Activated T-cell treated with anti-CD3 and anti-CD28 coated beads, Interleukin-2, amount 50 U/mL, for 4 hours (primary cell): ENCODE data around the gene TM7SF3. TPM values are rescaled to one million over a fixed set of nuclear protein-coding genes. Genes with fewer than 3 reads are reported as not detected.
"Not testable (repeated sequence)": the region's sequence is repeated elsewhere in the genome, so short reads cannot be mapped to it uniquely, and the experiment has no call there.

ENCODE experiments used
- ATAC-seq, 2 donors: fragments of 200-7000 bp; cut with Tn5 transposase; one replicate each; pipeline ENCODE4 v1.10.0; 2021
- DNase-seq: peaks from one replicate; pipeline ENCODE4 v3.0.0-alpha.2; 2020
- H3K27me3 Mint-ChIP-seq: one replicate; pipeline ENCODE4 v1.8.0; 2021; ENCODE audit warnings: low read depth, mixed read lengths
- H3K36me3 Mint-ChIP-seq: one replicate; pipeline ENCODE4 v1.8.0; 2022; ENCODE audit warnings: mixed read lengths; ENCODE audit not compliant: insufficient read depth
- H3K4me1 Mint-ChIP-seq: one replicate; pipeline ENCODE4 v1.8.0; 2021; ENCODE audit warnings: low read depth, mixed read lengths
- H3K4me3 Mint-ChIP-seq: one replicate; pipeline ENCODE4 v1.8.0; 2021; ENCODE audit warnings: mild to moderate bottlenecking, moderate library complexity, mixed read lengths
- H3K9me3 Mint-ChIP-seq: one replicate; pipeline ENCODE4 v1.8.0; 2021; ENCODE audit warnings: mixed read lengths
- total RNA-seq, 3 donors: library from RNA; stranded (reverse); gene quantifications; one replicate each; pipeline ENCODE4 v1.2.1, GENCODE V29; 2021

TM7SF3 gene
- total RNA-seq, 3 donors from 2014 or later, result 21.1 to 22.9 (median 21.6) TPM

DNA sequence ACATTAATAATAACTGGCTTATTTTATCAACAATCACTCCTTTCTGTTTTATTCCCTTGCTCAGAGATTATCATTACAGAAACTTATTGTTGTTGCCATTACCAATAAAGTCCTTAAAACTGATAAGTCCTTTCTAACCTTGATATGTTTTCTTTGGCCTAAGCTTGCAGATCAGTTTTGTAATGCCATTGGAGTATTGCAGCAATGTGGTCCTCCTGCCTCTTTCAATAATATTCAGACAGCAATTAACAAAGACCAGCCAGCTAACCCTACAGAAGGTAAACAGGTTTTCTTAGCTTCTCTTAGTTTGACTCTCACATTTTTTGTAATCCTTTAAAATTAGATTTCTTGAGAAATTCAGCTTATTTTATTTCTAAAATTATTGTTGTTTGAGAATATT is 12.1 kb upstream of the TM7SF3 start:
- ATAC-seq (no peak), DNase-seq (no peak)
- Mint-ChIP-seq H3K9me3 (no peaks in the 10 kb centered on the region), H3K4me1 (peaks cover 40% of the 10 kb centered on the region), H3K36me3 (peaks cover 32% of the 10 kb centered on the region), H3K4me3 (no peak overlapping the region), H3K27me3 (no peaks in the 10 kb centered on the region)

DNA sequence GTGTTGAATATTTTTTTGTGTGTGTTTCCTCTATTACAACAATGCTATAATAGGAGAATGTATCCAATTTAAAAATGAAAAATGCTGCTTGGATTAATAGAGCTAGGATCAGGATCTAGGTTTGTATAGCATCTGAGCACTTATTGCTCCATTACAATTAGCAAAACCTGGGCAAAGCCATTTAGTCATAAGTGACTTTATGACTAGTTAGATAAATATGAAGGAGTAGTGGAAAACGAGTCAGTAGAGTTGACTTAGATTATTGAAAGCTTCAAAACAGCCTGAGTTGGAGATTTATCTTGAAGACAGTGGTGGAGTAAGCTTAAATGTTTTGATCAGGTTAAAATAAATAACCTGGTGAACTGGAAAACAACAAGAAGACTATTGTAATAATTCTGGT is 10.9 kb upstream of the TM7SF3 start:
- DNase-seq (no peak), ATAC-seq (no peak)
- peaks cover 28% of the 10 kb centered on the region for H3K36me3 Mint-ChIP-seq
- no peak overlapping the region for H3K4me3 Mint-ChIP-seq
- H3K27me3 Mint-ChIP-seq, result no peaks in the 10 kb centered on the region
- H3K4me1 Mint-ChIP-seq, result peaks cover 40% of the 10 kb centered on the region
- H3K9me3 Mint-ChIP-seq, result no peaks in the 10 kb centered on the region

DNA sequence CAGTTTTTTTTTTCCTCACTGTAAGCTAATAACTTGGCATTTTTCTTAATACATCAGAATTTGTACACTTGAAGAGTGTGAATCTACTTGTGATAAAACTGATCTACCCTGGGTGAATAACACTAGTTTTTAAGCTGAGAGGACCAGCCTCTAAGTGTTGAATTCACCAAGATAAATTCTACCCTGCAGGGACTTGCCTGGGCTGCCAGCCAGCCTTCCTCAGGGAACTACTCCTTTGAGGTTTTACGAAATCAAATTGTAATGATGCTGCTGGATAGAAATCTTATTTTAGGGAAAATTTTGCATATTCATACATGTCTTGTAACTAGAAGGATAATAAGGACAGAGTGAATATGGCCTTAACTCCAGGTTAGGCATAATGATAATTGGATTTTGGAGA is 10.1 kb upstream of the TM7SF3 start:
- Mint-ChIP-seq H3K27me3 (no peaks in the 10 kb centered on the region), H3K36me3 (peaks cover 23% of the 10 kb centered on the region), H3K9me3 (no peaks in the 10 kb centered on the region), H3K4me1 (peaks cover 40% of the 10 kb centered on the region), H3K4me3 (peak overlapping the region; percentile 97)
- DNase-seq (no peak), ATAC-seq (no peak)

DNA sequence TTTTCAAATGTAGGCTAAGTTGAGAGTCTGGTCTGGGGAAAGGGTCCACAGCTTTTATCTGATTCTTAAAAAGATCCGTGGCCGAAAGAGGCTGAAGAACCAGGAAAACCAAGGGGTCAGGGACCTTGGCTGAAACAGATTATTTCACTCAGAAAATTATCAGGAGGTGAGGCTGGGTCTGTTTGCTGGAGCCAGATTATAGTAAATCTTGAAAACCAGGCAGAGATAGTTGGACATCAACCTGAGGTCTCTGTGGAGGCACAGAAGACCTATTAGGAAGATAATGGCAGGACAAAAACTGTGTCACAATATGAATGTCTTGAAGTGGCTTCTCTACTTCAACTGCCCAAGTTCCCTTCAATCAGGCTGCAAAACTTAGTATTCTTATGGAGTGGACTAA is 6.6 kb upstream of the TM7SF3 start:
- Mint-ChIP-seq H3K4me1 (peaks cover 35% of the 10 kb centered on the region), H3K27me3 (no peaks in the 10 kb centered on the region), H3K9me3 (no peaks in the 10 kb centered on the region), H3K36me3 (peaks cover 6% of the 10 kb centered on the region), H3K4me3 (peak overlapping the region; percentile 29)
- ATAC-seq, result no peak
- DNase-seq, result no peak

DNA sequence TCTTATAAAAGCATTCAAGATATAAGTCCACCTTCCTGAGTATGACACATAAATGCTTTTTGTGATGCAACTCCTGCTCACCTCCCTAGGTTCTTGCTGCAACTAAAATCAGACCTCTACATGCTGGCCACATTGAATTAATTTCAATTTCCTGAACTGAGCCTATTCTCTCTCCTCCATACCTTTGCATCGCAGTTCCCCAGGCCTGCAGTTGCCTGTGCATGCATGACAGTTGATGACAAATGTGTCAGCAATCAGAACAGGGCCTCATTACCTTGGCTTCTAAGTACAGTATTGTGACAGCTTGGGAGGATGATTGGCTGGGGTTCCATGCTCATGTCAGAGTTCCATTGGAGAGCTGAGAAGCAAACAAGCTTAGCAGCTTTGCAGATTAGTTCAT is 3.9 kb upstream of the TM7SF3 start:
- ATAC-seq, result no peak
- H3K9me3 Mint-ChIP-seq, result no peaks in the 10 kb centered on the region
- H3K4me1 Mint-ChIP-seq, result peaks cover 29% of the 10 kb centered on the region
- H3K27me3 Mint-ChIP-seq, result no peaks in the 10 kb centered on the region
- no peak for DNase-seq
- no peak overlapping the region for H3K4me3 Mint-ChIP-seq
- H3K36me3 Mint-ChIP-seq, result peaks cover 2% of the 10 kb centered on the region

DNA sequence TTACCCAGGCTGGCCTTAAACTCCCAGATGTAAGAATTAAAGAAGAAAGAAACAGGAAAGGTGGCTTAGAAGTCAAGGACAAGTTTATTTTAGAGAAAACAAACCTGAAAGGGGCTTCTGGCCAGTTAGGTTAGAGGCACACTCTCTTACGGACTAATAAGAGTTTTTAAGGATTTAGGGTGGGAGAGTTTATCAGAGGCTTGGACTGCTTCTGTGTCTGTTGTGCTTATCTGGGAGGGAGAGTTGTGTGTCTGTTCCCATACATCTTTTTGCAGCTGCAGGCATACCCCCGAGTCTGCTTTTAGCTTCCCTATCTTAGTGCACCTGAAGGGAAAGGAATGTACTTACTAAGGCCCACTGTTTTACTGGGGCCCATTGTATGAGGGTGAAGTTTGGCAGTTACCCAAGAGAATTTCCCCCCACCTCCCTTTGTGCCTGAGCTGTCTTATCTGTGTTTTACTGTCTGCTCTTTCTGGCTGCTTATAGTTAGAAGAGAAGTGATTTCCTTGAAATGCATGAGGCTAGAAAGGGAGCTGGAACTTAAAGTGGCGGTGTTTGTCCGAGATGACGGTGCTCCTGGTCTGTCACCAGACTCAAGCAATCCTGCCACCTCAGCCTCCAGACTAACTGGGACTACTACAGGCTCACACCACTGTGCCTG is 3.1 kb upstream of the TM7SF3 start:
- H3K27me3 Mint-ChIP-seq, DNase-seq, H3K9me3 Mint-ChIP-seq, H3K36me3 Mint-ChIP-seq, H3K4me3 Mint-ChIP-seq, ATAC-seq: not testable (repeated sequence)
- H3K4me1 Mint-ChIP-seq, result peaks cover 26% of the 10 kb centered on the region

DNA sequence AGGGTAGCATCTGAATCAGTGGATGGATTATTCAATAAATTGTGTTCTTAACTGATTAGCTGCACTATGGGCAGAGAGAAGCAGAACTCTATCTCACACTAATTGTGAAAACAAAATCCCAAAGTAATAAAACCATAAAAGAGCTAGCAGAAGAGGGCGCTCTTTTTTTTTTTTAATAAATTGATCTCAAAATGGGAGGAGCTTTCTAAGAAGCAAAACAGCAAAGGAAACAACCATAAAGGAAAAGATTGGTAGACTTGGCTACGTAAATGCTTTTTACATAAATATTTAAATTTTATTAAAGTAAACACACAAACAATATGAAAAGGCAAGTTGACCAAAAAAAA is 1.5 kb upstream of the TM7SF3 start:
- H3K36me3 Mint-ChIP-seq, result peaks cover 4% of the 10 kb centered on the region
- H3K27me3 Mint-ChIP-seq, result no peaks in the 10 kb centered on the region
- H3K9me3 Mint-ChIP-seq, result no peaks in the 10 kb centered on the region
- no peak overlapping the region for H3K4me3 Mint-ChIP-seq
- DNase-seq (no peak), ATAC-seq (no peak)
- peaks cover 36% of the 10 kb centered on the region for H3K4me1 Mint-ChIP-seq

DNA sequence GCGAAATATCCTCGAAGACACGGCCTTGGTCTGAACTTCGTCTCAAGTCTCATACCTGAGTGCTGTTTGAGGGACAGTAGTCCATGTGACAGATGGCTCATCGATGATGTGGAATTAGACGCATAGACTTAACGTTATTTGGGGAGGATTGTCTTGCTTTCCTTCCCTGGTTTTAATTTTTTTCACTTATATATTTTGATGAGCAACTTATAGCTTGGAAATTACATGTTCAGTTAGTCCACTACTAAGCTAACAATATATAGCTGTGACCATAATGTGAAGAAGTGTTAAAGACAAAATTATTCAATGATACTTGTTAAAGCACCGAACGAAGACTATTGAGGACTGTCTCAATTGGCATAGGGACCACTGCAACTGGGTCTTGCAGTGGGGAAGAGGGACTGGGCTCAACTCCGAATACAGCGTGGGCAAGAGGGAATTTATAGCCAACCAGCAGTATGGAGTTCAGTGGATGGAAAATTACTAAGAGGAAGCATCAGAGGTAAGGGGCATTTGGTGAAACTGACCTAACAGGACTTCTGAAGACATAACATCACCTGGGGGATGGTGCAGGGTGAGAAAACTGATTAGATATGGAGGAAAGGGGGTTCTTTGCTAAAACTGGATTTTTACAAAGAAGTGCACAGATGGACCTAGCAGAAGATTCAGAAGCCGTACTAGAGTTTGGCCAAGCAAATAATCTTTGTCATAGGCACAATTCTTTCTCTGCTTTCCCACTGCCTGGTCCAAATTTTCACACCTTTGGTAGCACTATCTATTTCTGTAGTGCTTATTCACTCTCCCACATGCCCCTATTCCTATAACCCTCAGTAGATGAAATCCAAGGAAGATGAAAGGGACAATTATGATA is 910 bp upstream of the TM7SF3 start:
- DNase-seq (no peak), ATAC-seq (no peak)
- H3K4me3 Mint-ChIP-seq, result peak overlapping the region; percentile 90
- no peaks in the 10 kb centered on the region for H3K27me3 Mint-ChIP-seq
- H3K36me3 Mint-ChIP-seq, result peaks cover 7% of the 10 kb centered on the region
- H3K4me1 Mint-ChIP-seq, result peaks cover 41% of the 10 kb centered on the region
- no peaks in the 10 kb centered on the region for H3K9me3 Mint-ChIP-seq

DNA sequence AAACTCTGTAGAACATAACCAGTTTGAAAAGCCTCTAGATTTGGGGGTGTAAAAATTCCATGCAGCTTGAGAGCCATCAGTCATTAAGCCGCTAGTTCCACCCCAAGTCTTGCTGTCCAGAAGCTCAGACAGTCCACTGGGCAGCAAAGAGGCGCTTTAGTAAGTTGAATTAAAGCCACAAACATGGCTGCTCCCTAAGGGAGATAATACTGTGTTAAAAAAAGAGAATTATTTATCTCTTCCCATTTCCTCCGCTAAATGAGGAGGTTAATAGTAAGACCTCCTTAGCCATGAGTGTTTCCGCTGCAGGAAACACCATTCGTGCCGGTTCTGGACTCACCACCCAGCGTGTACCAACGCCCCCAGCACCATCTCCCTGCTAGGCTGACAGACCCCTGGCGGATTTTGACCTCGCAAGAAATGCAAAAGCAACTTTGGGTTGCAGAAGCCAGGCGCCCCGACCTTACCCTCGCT is 536 bp downstream of the TM7SF3 start:
- H3K4me1 Mint-ChIP-seq, result peaks cover 43% of the 10 kb centered on the region
- H3K9me3 Mint-ChIP-seq, result no peaks in the 10 kb centered on the region
- no peaks in the 10 kb centered on the region for H3K27me3 Mint-ChIP-seq

DNA sequence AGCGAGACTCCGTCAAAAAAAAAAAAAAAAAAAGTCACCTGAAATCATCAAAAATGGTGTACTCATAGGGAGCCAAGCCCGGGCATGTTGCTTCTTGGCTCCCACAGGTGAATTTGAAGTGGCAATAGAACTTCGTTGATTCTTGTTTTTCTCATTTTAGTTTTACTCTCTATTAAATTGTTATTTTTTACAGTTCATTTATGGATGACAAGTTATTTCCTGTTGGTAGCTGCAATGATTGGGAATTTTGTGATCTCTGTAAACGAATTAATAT is 1.3 kb downstream of the TM7SF3 start:
- no peak for ATAC-seq
- no peaks in the 10 kb centered on the region for H3K27me3 Mint-ChIP-seq
- H3K4me3 Mint-ChIP-seq, result peak overlapping the region; percentile 90
- H3K4me1 Mint-ChIP-seq, result peaks cover 48% of the 10 kb centered on the region
- H3K9me3 Mint-ChIP-seq, result no peaks in the 10 kb centered on the region
- DNase-seq, result no peak
- H3K36me3 Mint-ChIP-seq, result peaks cover 7% of the 10 kb centered on the region

More for the DNA sequence above, 536 bp downstream of the TM7SF3 start:
- Mint-ChIP-seq H3K4me3 (peak overlapping the region; percentile 90), H3K36me3 (peaks cover 7% of the 10 kb centered on the region)
- DNase-seq (no peak), ATAC-seq (peak; percentile 7 to 14)

DNA sequence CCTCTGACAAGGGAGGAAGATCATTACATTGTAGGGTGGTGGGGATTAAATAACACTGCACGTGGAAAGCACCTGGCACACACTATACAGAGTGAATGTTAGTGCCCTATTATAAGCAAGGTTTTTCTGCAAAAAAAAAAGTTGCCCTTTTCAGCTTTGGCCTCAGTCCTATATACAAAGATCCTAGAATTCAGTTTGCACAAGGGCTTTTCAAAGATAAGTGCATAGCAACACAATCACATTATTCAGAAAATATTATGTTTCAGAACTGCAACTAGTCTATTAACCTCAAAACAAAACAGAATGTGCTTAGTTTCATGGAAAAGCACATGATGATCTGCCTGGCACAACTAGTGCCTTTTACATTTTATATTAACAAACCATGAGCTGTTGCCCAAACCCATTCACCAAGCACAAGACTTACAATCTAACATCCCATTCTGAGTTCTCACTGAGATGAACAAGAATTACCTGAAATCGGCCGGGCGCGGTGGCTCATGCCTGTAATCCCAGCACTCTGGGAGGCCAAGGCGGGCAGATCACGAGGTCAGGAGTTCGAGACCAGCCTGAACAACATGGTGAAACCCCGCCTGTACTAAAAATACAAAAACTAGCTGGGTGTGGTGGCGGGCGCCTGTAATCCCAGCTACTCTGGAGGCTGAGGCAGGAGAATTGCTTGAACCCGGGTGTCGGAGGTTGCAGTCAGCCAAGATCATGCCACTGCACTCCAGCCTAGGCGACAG is 1.8 kb downstream of the TM7SF3 start:
- peaks cover 7% of the 10 kb centered on the region for H3K36me3 Mint-ChIP-seq
- H3K4me3 Mint-ChIP-seq, result peak overlapping the region; percentile 59
- H3K9me3 Mint-ChIP-seq, result no peaks in the 10 kb centered on the region
- H3K27me3 Mint-ChIP-seq, result no peaks in the 10 kb centered on the region
- ATAC-seq (no peak), DNase-seq (no peak)
- peaks cover 48% of the 10 kb centered on the region for H3K4me1 Mint-ChIP-seq

DNA sequence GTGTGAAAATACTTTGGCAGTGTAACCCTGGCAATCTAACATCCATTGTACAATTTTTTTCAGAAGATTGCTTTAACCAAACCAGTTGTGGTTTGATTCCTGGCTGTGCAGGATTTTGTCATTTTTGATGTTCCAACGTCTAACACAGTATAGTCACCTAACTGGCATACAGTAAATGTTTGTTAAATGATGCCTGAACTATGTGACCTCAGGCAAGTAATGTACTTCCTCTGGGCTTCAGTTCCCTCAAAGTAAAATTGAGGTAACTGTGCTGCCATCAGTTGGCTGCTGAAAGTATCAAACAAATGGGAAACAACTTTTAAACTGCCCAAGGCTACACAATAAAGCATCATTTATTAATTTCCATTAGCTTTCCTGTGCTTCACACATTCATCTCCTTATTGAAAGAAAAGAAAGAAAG is 4.3 kb downstream of the TM7SF3 start:
- DNase-seq (no peak), ATAC-seq (no peak)
- no peaks in the 10 kb centered on the region for H3K27me3 Mint-ChIP-seq
- peaks cover 45% of the 10 kb centered on the region for H3K4me1 Mint-ChIP-seq
- no peak overlapping the region for H3K4me3 Mint-ChIP-seq
- no peaks in the 10 kb centered on the region for H3K9me3 Mint-ChIP-seq
- peaks cover 12% of the 10 kb centered on the region for H3K36me3 Mint-ChIP-seq

DNA sequence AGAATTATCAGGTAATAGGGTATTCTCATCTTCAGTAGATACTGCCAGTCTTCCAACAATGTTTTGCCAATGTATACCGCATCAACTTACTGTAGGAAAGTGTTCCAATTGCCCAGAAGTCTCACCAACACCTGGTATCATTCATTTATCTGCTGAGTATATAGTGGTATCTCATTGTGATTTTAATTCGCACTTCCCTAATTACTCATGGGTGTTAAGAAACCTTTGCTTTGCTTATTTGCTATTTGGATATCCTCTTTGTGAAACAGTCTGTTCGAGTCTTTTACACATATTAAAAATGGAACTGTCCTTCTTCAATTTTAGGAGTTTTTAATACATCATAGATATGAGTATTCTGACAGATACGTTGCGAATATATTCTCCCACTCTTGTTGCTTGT is 6.1 kb downstream of the TM7SF3 start:
- Mint-ChIP-seq H3K36me3 (peaks cover 12% of the 10 kb centered on the region), H3K4me3 (no peak overlapping the region), H3K9me3 (no peaks in the 10 kb centered on the region), H3K27me3 (no peaks in the 10 kb centered on the region), H3K4me1 (peaks cover 37% of the 10 kb centered on the region)
- DNase-seq (no peak), ATAC-seq (no peak)

DNA sequence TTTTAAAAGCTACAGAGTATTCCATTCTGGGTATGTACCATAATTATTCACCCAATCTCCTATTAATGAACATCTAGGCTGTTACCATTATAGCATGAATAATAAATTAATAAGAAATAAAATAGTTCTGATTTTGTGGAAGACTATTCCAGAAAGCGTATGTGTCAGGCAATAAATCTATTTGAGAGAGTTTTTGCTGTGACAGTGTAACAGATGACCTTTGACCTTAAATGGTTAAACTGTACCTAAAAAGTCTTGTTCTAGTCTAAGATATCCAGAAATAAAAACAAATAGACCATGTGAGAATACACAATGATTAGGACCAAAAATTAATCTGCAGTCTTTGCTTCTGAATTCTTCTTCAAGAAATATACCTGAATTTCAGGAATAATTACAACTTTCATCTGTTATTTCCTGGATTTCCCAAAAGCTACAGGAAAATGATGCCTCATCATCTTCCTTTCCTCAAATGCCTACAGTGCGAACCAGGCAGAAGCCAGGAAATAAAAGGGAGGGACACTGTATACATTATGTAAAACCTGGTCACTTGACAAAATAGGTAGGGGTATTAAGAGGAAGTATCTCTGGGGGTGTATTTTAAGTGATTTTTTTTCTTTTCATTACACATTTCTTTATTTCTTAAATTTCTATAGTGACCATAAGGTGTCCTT is 7.3 kb downstream of the TM7SF3 start:
- Mint-ChIP-seq H3K36me3 (peaks cover 12% of the 10 kb centered on the region), H3K27me3 (no peaks in the 10 kb centered on the region), H3K4me1 (peaks cover 29% of the 10 kb centered on the region), H3K9me3 (no peaks in the 10 kb centered on the region), H3K4me3 (no peak overlapping the region)
- DNase-seq, result no peak
- no peak for ATAC-seq
